Heart right ventricle (tissue), 16 donors: ENCODE measurements around the gene CTRB1. TPM values are rescaled to one million over a fixed set of nuclear protein-coding genes. Genes with fewer than 3 reads are reported as not detected.

Source experiments
- ATAC-seq, 8 donors: fragments of 200-7000 bp; cut with Tn5 transposase; one replicate each; pipeline ENCODE4 v1.9.1; 2020; ENCODE audit warnings: mild to moderate bottlenecking in 8 of 8, moderate library complexity in 8 of 8, moderate number of reproducible peaks in 1 of 8
- DNase-seq, 2 donors: peaks; one replicate each; pipeline ENCODE4 v3.0.0-alpha.2; 2020
- H3K27ac ChIP-seq, 10 donors: fragments of 200-600 bp; sonication (generic) in 2 of 10; one replicate each; pipeline versions ENCODE4 v1.5.0 to v1.8.0; 2020 to 2022; ENCODE audit warnings: mild to moderate bottlenecking in 3 of 10
- H3K27me3 ChIP-seq, 7 donors: fragments of 200-600 bp; one replicate each; pipeline ENCODE4 v1.8.0; 2021 to 2022; ENCODE audit warnings: mild to moderate bottlenecking in 2 of 7
- H3K36me3 ChIP-seq, 9 donors: fragments of 200-600 bp; sonication (generic) in 1 of 9; one replicate each; pipeline versions ENCODE4 v1.5.0 to v1.8.0; 2020 to 2022; ENCODE audit warnings: mild to moderate bottlenecking in 2 of 9
- H3K4me1 ChIP-seq, 9 donors: fragments of 200-600 bp; sonication (generic) in 1 of 9; one replicate each; pipeline versions ENCODE4 v1.5.0 to v1.8.0; 2020 to 2022; ENCODE audit warnings: mild to moderate bottlenecking in 4 of 9
- H3K4me3 ChIP-seq, 10 donors: fragments of 200-600 bp; sonication (generic) in 2 of 10; one replicate each; pipeline versions ENCODE4 v1.5.0 to v1.8.0; 2020 to 2022; ENCODE audit warnings: mild to moderate bottlenecking in 7 of 10, moderate library complexity in 2 of 10
- H3K9me3 ChIP-seq, 11 donors: fragments of 200-600 bp in 10 of 11; sonication (generic) in 2 of 11; one replicate each; pipeline versions ENCODE4 v1.5.0 to v1.8.0; 2013 to 2022; ENCODE audit warnings: mild to moderate bottlenecking in 2 of 11, control low read depth in 1 of 11, moderate library complexity in 1 of 11
- CTCF ChIP-seq, 9 donors: fragments of 200-600 bp; sonication (generic) in 2 of 9; IDR thresholded peaks; one replicate each; pipeline versions ENCODE4 v1.5.0 to v1.8.0; 2021 to 2022; ENCODE audit warnings: antibody characterized with exemption in 9 of 9, mild to moderate bottlenecking in 5 of 9, moderate library complexity in 1 of 9
- WGBS, 2 donors: extraction: QIAGEN DNeasy Blood & Tissue Kit; methylation state at CpG; one replicate each; pipeline ENCODE4 v1.1.7; 2013; ENCODE audit warnings: inconsistent platforms in 1 of 2; 5-methylcytosine and 5-hydroxymethylcytosine counted together
- intact Hi-C, 10 donors: fragments of 100-400 bp; cut with DNase I; formaldehyde crosslinking; loops; one replicate each; pipeline versions ENCODE4 v1.11.1 to v1.14.2; 2022
- polyA plus RNA-seq, 2 donors: library from polyadenylated mRNA; stranded (reverse); fragments of 200-250 nt; gene quantifications; one replicate each; pipeline ENCODE4 v1.2.3, GENCODE V29; 2013
- total RNA-seq, 10 donors: library from RNA; stranded (reverse); fragmentation: NEBNext Ultra II Directional in 3 of 10; extraction: Animal tissue kit (Norgen Biotek cat#: 25700) in 3 of 10; gene quantifications; one replicate each; pipeline versions ENCODE4 v1.2.1 to v1.2.4, GENCODE V29; 2021 to 2023
- donor health status: Arrhythmogenic right ventricular cardiomyopathy.
- donor health status: ischemic (EF 13 %, LVEDD 7.1; RV severe dilation, severe dysfunction).
- donor health status: healthy with polysubstance abuse.
- donor health status: DM: no; HTN: yes; CAD: no.
- donor health status: DM: no; HTN: no; CAD: no.
- donor health status: ischemic (EF 25% LVEDD 6.9; RV normal size, moderate dysfunction).
- donor health status: ischemic (EF 25% LVEDD 5.7; RV mildly dilated, moderate dysfunction).
- donor health status: healthy.
- donor health status: DM: yes; HTN: yes; CAD: no.
- donor health status: Ischemic cardiomyopathy.
- donor health status: ischemic (EF 35%, LVEDD 5.7; RV mildly dilated, moderate dysfunction).
- donor health status: nonischemic (EF 11% LVEDD 7.7; RV severe dilation, severe dysfunction).
- donor health status: DM: yes; HTN: yes; CAD: no.
- donor health status: PGD.
- donor health status: ischemic (EF 29% LVEDD 5.4; RV normal size, mild dysfunction).
- donor health status: nonischemic (EF 23%, LVEDD 6.1; RV moderate dilation, normal function).

The CTRB1 gene
- total and polyA plus RNA-seq, 12 donors = 1.0 to 3.8 (median 2.4) TPM; not detected in 4

GRCh38 chr16:75256059-75256571, 37.3 kb downstream of the CTRB1 start:
- peak in 2 of 9 donors; percentile 16 to 42 for TF ChIP-seq CTCF (IDR thresholded peaks at IDR 0.05)
- Histone ChIP-seq H3K4me3 (peak overlapping the region in 2 of 10 donors; percentile 13 to 22), H3K9me3 (no peaks in the 10 kb centered on the region), H3K27ac (peak overlapping the region in 9 of 10 donors; percentile 68 to 92 (median 79)), H3K4me1 (peaks cover 64 to 95% (median 85%) of the 10 kb centered on the region in 9 donors), H3K27me3 (peaks cover 0 to 73% (median 0%) of the 10 kb centered on the region in 7 donors), H3K36me3 (peaks cover 0 to 3% (median 0%) of the 10 kb centered on the region in 9 donors)
- 44 to 51% methylated on average over 12 of the region's 12 CpGs for WGBS, 2 donors
- intact Hi-C loops = loop anchor here in 1 of 10 donors (5.0 kb wide), 1 partner anchor 41 kb away; no protein-coding TSS in a partner anchor
- DNase-seq (peak; percentile 36 to 67), ATAC-seq (peak; percentile 4 to 58 (median 24))

GRCh38 chr16:75256696-75257343, 38.0 kb downstream of the CTRB1 start:
- TF ChIP-seq CTCF (IDR thresholded peaks at IDR 0.05) = no peak
- intact Hi-C loops = loop anchor here in 1 of 10 donors (5.0 kb wide), 1 partner anchor 40 kb away; no protein-coding TSS in a partner anchor
- no peaks in the 10 kb centered on the region for H3K9me3 ChIP-seq
- H3K27ac ChIP-seq = peak overlapping the region; percentile 53 to 92 (median 76)
- H3K4me1 ChIP-seq = peaks cover 63 to 99% (median 89%) of the 10 kb centered on the region in 9 donors
- ATAC-seq = peak; percentile 12 to 52 (median 43)
- H3K36me3 ChIP-seq = peaks cover 0 to 3% (median 0%) of the 10 kb centered on the region in 9 donors
- peak overlapping the region in 3 of 10 donors; percentile 11 to 22 (median 13) for H3K4me3 ChIP-seq
- peaks cover 0 to 68% (median 0%) of the 10 kb centered on the region in 7 donors for H3K27me3 ChIP-seq
- WGBS, 2 donors = 36 to 39% methylated on average over 14 of the region's 14 CpGs
- DNase-seq = peak; percentile 41 to 43

GRCh38 chr16:75257886-75258806, 39.4 kb downstream of the CTRB1 start:
- H3K4me1 ChIP-seq = peaks cover 62 to 99% (median 89%) of the 10 kb centered on the region in 9 donors
- H3K27me3 ChIP-seq = peaks cover 0 to 68% (median 0%) of the 10 kb centered on the region in 7 donors
- H3K36me3 ChIP-seq = peaks cover 0 to 5% (median 0%) of the 10 kb centered on the region in 9 donors
- DNase-seq = no peak
- intact Hi-C loops = loop anchor here in 1 of 10 donors (5.0 kb wide), 1 partner anchor 39 kb away; no protein-coding TSS in a partner anchor
- ATAC-seq = no peak
- whole genome bisulfite sequencing, 2 donors = 72 to 78% methylated on average over 21 of the region's 21 CpGs
- peak overlapping the region in 4 of 10 donors; percentile 31 to 92 (median 82) for H3K27ac ChIP-seq
- TF ChIP-seq CTCF (IDR thresholded peaks at IDR 0.05) = no peak
- no peak overlapping the region for H3K4me3 ChIP-seq
- no peaks in the 10 kb centered on the region for H3K9me3 ChIP-seq

GRCh38 chr16:75258807-75259141, 40.0 kb downstream of the CTRB1 start:
- ATAC-seq (no peak), DNase-seq (no peak)
- 64 to 67% methylated on average over 6 of the region's 6 CpGs for WGBS, 2 donors
- Histone ChIP-seq H3K27me3 (peaks cover 0 to 68% (median 0%) of the 10 kb centered on the region in 7 donors), H3K27ac (peak overlapping the region in 1 of 10 donors; percentile 15), H3K4me3 (no peak overlapping the region), H3K9me3 (no peaks in the 10 kb centered on the region), H3K36me3 (peaks cover 0 to 6% (median 0%) of the 10 kb centered on the region in 9 donors), H3K4me1 (peaks cover 62 to 99% (median 89%) of the 10 kb centered on the region in 9 donors)
- no peak for TF ChIP-seq CTCF (IDR thresholded peaks at IDR 0.05)
- intact Hi-C loops = loop anchor here in 1 of 10 donors (5.0 kb wide), 1 partner anchor 39 kb away; no protein-coding TSS in a partner anchor
